HUDEP-2 (cell line): ENCODE measurements around the gene DHRS3.

ENCODE experiments used
- DNase-seq, 76 experiments: peaks; one replicate each; lab custom pipeline; 2025; ENCODE audit not compliant: unreplicated experiment in 76 of 76; lab: John Stamatoyannopoulos, UW

DHRS3 gene

DNA sequence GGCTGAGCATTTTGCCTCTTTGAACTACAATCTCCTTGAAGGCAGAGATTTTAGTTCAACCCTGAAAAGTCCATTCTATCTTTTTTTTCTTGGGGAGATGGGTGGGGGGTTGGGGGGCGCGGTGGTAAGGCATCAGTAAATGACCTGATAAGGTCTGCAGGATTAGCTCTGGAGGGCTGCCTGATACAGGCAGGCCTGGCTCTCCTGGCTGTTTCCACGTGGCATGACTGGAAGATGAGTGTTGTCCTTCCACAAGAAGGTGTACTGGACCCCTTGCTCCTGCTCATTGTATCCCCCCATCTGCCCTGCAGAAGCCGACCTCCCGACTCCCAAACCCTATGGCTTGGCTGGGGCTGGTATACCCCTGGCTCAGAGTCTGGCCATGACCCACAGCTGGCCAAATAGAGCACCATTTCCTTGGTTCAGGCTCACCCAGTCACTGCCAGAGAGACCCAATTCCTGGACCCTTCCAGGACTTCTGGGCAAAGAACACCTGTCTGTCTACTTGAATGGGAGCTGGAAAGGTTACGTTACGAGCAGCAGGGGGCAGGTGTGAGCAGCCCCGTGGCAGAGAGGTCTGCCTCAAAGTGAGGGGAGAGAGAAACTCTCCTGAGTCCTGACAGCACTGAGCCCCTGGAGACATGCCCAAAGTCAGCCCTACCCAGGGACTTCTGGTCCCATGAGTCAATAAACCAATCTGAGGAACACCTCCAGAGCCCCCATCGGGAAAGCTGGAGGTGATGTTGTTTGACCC lies 17.0 kb downstream of the DHRS3 start:
- DNase-seq, result peak in 9 of 76 experiments; percentile 4 to 25 (median 9)

- DNase-seq, result no peak
Observed at GRCh38 chr1:12600335-12600734, 17.7 kb downstream of the DHRS3 start.

- no peak for DNase-seq
Observed at GRCh38 chr1:12599657-12600056, 18.4 kb downstream of the DHRS3 start.

DNA sequence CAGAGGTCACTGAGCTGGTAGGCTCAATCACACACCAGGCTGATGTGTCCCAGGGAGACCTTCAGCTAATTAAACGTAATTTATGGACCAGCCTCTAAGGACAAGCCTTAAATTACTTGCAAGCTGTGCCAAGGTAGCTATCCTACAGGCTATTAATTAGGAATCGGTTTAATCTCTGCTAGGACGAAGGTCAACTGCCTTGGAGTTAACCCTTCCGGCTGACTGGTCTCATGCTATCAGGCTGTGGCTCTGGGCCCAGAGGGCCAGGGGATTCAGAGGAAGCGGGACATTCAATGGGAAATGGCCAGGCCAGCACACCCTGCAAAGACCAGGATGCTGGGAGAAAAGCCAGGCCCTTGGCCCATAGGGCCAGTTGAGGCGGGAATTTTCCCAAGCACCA lies 19.0 kb downstream of the DHRS3 start:
- DNase-seq, result no peak

GRCh38 chr1:12597792-12598191 lies 20.2 kb downstream of the DHRS3 start:
- DNase-seq, result no peak

DNA sequence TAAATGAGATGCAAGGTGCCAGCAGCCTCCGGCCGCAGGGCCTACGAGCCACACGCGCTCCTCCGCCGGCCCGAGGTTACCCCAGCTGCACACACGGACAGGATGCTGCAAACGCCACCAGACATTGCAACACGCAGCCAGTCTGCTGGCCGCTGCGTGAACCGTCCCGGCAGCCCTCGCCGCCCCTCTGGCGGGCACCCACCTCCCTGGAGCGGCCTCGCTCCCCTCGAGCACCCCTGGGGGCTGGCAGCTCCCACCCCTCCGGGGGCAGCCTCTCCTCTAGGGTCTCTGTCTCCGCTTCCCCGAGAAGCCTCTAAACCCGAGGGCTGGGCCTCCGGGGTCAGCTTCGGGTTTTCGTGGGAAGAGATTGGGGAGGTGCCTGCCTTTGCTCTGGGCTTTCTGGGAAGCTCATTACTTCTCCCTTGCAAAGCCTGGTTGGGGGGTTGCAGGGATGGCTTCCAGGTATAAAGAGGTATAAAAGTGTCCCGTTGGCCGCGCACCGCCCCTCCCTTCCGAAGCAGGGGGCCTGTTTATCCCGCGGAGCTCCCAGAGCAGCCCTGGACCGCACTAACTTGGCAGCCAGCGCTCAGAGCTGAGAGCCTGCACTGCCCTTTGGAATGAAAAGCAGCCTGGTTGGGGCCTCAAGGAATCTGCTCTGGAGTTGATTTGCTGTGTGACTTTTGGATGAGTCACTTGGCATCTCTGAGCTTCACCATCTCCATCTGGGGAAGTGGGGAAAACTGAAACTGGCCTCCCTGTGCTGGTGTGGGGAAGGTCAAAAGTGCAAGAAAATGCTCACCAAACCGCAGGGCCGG lies 21.8 kb downstream of the DHRS3 start:
- no peak for DNase-seq

GRCh38 chr1:12595757-12596006 lies 22.3 kb downstream of the DHRS3 start:
- no peak for DNase-seq

DNA sequence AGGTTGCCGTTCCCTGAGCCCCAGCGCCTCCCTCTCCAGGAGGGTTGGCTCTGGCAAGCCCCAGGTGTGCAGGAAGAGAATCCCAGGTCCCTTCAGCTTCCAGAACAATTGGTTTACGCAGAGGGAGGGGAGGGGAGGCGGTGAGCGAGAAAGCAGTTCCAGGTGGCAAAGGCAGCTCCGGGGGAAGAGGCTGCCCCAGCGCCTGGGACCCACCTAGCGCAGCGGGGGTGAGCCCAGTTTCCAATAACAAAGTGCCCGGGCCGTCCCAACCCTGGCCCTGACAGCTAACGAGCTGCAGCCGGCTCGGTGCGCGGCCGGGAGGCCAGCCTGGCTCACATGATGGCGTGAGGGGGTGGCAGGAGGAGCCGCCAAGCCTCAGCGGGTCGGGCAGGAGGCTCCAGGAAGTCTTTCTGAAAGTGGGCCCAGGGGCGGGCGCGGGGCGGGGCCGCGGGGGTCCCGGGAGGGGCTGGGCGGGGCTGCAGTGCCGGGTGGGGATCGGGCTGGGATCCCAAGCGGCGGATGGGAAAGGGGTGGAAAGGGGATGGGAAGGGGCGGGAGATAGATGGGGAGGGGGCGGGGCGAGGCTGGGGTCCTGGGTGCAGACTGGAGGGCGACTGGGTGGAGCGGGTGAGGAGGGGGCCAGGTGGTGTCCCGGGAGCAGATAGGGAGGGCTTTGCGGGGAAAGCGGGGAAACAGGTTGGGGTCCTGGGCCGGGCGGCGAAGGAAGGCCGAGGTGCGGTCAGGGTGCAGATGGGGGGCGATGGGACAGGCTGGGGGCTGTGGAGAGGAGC lies 22.8 kb downstream of the DHRS3 start:
- no peak for DNase-seq

DNA sequence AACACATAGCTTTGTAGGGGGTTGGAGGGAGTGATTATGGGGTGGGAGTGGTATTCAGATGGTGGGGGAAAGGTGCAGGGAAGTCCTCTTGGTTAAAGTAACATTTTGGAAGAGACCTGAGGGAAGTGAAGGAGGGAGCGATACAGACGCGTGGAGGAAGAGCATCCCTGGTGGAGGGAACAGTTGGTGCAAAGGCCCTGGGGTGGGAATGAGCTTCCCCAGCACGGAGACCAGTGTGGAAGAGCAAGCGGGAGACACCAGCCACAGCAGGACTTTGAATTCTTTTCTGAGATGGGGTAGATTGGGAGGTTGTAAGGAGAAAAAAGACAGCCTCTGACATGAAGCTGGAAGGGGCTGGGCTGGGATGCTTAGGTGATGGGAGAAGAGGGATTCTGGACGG lies 23.5 kb downstream of the DHRS3 start:
- no peak for DNase-seq

DNA sequence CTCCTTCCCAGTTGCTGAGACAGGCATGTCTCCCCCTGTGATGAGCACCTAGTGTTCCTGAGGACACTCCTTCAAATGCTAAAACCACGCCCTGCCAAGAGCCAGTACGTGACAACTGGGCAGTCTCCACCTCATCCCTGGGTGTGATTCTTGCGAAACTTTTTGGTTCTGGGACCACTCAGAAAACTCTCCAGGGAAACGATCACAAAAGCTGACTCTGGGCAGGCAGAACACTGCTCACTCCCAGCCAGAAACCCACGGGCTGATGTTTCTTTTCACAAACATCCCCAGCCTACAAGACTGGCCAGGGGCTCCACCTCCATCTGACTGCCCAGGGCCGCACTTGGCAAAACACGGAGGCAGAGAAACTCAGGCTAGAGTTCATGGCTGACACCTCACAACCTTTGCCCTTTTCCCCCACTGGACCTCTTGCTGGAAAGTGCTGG lies 24.4 kb downstream of the DHRS3 start:
- no peak for DNase-seq

- DNase-seq, result no peak
Observed at GRCh38 chr1:12592496-12592895, 25.5 kb downstream of the DHRS3 start.

DNA sequence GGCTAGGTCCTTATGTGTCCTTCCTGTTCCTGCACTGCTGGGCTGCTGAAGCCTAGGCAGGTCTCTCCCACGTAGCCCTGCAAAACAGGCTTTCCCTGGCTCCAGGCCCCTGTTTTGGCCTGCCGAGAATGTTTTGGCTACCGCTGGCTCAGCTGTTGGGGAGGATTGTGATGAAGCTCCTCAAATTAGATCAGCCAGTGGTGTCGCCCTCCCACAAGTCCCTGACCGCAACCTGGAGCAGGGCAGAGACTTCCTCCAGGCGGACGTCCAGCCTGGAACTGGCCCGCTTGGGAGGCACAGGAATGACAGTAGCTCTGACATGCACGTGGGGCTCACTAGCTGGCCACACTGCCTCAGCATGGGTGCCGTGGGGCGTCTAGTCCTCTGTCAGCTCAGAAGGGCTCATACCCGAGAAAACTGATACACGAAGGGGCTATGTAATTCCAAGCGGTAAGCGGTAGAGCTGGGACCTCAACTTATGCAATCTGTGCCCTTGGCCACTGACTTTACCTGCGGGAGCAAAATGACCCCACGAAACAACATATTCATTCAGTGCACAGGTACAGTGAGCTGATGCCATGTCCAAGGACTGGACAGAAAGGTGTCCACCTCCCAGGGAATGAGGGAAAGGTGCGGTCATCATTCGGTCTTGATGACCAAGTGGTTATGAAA lies 26.6 kb downstream of the DHRS3 start:
- no peak for DNase-seq

- no peak for DNase-seq
Observed at GRCh38 chr1:12588695-12589094, 29.3 kb downstream of the DHRS3 start.

DNA sequence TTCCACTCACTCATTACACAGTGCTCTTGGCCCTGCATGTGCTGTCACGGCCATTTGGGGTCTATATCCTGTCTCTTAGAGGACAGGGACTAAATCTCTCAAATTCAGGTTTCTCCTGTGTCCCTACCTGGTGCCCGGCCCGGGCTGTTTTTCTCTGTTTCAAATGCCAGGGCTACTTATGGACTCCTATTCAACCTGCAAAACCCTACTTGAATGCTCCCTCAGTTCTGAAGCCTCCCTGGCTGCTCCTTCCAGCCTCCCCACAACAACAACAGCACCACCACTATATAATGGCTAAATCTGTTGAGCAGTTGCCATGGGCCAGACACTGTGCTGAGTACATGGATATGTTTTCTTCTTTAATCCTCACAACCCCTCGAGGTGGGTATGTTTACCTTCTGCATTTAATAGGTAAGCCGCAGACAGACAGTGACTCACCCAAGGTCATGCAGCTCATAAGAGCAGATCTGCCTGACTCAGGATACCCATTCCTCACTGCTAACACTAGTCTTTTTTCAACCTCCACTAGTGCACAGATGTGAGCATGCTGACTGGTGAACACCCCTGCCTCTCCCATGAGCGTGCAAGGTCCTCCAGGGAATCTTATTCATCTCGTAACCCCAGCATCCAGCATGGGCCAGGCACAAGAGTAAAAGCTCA lies 29.9 kb downstream of the DHRS3 start:
- DNase-seq, result no peak

DNA sequence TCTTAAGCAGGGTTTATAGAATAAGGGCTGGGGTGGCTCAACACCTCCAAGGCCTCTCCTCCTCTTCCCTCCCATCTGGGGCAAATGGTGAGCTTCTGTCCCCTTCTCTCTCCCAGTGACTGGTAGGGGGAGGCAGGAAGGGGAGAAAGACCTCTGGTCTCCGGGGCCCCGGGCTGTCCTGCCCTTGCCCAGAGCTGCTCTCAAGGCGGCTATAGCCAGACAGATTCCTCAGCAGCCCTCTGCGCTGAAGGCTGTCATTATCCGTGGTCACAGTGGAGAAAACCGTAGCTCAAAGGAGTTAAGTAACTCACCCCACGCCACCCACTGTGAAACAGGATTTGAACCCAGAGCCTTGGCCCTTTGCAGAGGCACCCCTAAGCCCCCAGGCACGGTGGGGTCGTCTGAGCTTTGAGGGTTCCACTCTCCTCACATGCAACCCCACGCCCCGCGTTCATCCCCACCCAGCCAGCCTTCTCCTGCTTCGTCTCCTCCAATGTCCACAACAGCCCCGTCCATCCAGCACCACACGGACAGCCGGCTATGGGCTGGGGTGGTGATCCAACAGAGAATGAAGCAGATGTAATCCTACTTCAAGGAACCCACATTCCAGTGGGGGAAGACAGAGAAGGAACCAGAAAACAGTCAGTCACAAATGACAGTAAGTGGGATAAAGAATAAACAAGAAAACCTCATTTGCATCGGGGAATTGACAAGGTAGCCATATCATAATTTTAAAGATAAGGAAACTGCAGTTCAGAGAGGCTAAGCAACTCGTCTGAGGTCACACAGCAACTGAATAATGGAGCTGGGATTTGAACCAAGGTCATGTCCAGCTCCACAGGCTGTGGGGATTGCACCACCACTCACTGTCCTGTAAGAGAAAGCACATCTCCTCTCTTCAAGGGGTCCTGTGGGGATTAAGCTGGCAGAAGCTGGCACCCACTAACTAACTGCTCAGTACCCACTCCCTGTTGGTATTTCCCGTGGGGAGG lies 31.8 kb downstream of the DHRS3 start:
- DNase-seq, result no peak

DNA sequence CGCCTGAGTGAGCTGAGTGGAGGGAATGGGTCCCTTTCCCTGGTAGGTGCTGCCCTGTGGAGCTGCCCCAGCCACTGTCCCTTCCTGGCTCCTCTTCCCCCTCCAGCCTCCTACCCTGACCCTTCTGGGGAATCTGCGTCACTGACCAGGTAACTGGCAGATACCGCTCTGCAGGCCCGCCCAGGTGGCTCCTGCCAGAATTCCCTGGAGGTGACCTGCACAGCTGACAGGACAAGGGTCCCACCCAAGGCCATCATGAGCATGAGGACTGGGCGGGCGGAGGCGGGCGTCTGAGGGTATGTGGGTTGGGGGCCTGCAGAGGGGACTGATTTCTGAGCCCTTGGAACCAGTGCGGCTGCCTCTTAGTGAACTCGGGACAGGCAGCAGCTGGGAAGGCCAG lies 32.5 kb downstream of the DHRS3 start:
- no peak for DNase-seq

DNA sequence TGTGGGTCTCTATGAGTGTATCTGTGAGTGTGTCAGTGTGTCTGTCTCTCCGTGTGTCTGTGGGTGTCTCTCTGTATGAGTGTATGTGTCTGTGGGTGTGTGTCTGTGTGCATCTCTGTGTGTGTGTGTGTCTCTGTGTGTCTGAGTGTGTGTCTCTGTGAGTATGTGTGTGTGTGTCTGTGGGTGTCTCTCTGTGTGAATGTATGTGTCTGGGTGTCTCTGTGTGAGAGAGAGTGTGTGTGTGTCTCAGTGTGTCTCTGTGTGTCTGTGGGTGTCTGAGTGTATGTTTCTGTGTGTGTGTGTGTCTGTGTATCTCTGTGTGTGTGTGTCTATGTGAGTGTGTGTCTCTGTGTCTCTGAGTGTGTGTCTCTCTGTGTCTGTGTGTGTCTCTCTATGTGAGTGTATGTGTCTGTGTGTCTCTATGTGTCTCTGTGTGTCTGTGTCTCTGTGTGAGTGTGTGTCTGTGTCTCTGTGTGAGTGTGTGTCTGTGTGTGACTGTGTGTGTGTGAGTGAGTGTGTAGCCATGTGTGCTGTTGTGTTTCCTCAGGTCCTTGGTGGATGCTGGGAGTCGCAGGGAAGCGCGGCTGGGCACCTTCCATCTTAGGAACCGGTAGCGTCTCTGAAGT lies 33.0 kb downstream of the DHRS3 start:
- no peak for DNase-seq

GRCh38 chr1:12583484-12583883 lies 34.5 kb downstream of the DHRS3 start:
- no peak for DNase-seq

DNA sequence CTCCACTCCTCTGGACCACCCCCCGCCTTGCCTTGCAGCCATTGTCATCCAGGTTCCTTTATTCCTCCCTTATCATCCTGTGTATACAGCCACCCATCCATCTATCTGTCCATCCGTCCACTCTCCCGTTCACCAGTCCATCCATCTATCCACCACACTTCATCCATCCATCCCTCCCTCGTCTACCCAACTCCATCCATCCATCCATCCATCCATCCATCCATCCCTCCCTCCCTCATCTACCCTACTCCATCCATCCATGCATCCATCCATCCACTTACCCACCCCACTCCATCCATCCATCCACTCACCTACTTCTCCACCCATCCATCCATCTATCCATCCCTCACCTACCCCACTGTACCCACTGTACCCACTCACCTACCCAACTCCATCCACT lies 35.4 kb downstream of the DHRS3 start:
- DNase-seq, result no peak
